ENCODE results near the gene TULP1. TPM values are rescaled to one million over a fixed set of nuclear protein-coding genes. Genes with fewer than 3 reads are reported as not detected.
A peak's percentile ranks its signal among the peaks of the same experiment; 100 is the strongest.

Gene TULP1
- total and polyA plus RNA-seq, 5 donors from 2014 or later, result not detected

GRCh38 chr6:35495258-35496035 lies 17.2 kb downstream of the TULP1 start:
- Histone ChIP-seq H3K9me3 (ENCODE audit: control insufficient read depth in 2 of 2, low read length in 2 of 2) (no peaks in the 10 kb centered on the region), H3K4me1 (ENCODE audit: control insufficient read depth, insufficient read depth, low read length, poor library complexity, severe bottlenecking) (peaks cover 17% of the 10 kb centered on the region), H3K27me3 (ENCODE audit: control insufficient read depth, insufficient read depth, low read length) (peaks cover 10% of the 10 kb centered on the region), H3K27ac (ENCODE audit: insufficient read depth, low read length, poor library complexity, severe bottlenecking) (no peak overlapping the region), H3K36me3 (ENCODE audit: control insufficient read depth, insufficient read depth, low read length) (no peaks in the 10 kb centered on the region), H3K4me3 (ENCODE audit: low read depth, low read length) (no peak overlapping the region)
- peaks cover 28% of the 10 kb centered on the region for H3K27me3 Mint-ChIP-seq
- peaks cover 0 to 27% (median 5%) of the 10 kb centered on the region in 4 donors for H3K4me1 Mint-ChIP-seq
- DNase-seq, result no peak
- no peak for ATAC-seq (ENCODE audit: low read depth in 2 of 2)
- H3K36me3 Mint-ChIP-seq, result no peaks in the 10 kb centered on the region
- H3K4me3 Mint-ChIP-seq, result peak overlapping the region; percentile 81 to 90 (median 84)
- H3K9me3 Mint-ChIP-seq, result peaks cover 0 to 2% (median 0%) of the 10 kb centered on the region in 7 donors
- peak overlapping the region in 1 of 3 donors; percentile 47 for H3K27ac Mint-ChIP-seq

- H3K4me1 ChIP-seq (ENCODE audit: control insufficient read depth, insufficient read depth, low read length, poor library complexity, severe bottlenecking), result peaks cover 17% of the 10 kb centered on the region
- H3K36me3 Mint-ChIP-seq, result no peaks in the 10 kb centered on the region
- peaks cover 20% of the 10 kb centered on the region for H3K27me3 Mint-ChIP-seq
- H3K4me3 Mint-ChIP-seq, result peak overlapping the region in 3 of 4 donors; percentile 26 to 53 (median 32)
- ATAC-seq (ENCODE audit: low read depth in 2 of 2) (no peak), DNase-seq (no peak)
- peaks cover 0 to 2% (median 0%) of the 10 kb centered on the region in 7 donors for H3K9me3 Mint-ChIP-seq
- H3K36me3 ChIP-seq (ENCODE audit: control insufficient read depth, insufficient read depth, low read length), result no peaks in the 10 kb centered on the region
- no peak overlapping the region for H3K27ac ChIP-seq (ENCODE audit: insufficient read depth, low read length, poor library complexity, severe bottlenecking)
- H3K4me3 ChIP-seq (ENCODE audit: low read depth, low read length), result no peak overlapping the region
- H3K4me1 Mint-ChIP-seq, result peaks cover 0 to 27% (median 4%) of the 10 kb centered on the region in 4 donors
- H3K9me3 ChIP-seq (ENCODE audit: control insufficient read depth in 2 of 2, low read length in 2 of 2), result no peaks in the 10 kb centered on the region
- H3K27me3 ChIP-seq (ENCODE audit: control insufficient read depth, insufficient read depth, low read length), result peaks cover 7% of the 10 kb centered on the region
- peak overlapping the region in 1 of 3 donors; percentile 47 for H3K27ac Mint-ChIP-seq
Measured at GRCh38 chr6:35494161-35494563, 18.5 kb downstream of the TULP1 start.

- peaks cover 0 to under 1% (median 0%) of the 10 kb centered on the region in 7 donors for H3K9me3 Mint-ChIP-seq
- DNase-seq (no peak), ATAC-seq (ENCODE audit: low read depth in 2 of 2) (no peak)
- H3K9me3 ChIP-seq (ENCODE audit: control insufficient read depth in 2 of 2, low read length in 2 of 2), result no peaks in the 10 kb centered on the region
- no peaks in the 10 kb centered on the region for H3K36me3 Mint-ChIP-seq
- H3K27ac ChIP-seq (ENCODE audit: insufficient read depth, low read length, poor library complexity, severe bottlenecking), result no peak overlapping the region
- peaks cover 0 to 23% (median 2%) of the 10 kb centered on the region in 4 donors for H3K4me1 Mint-ChIP-seq
- no peak overlapping the region for H3K4me3 ChIP-seq (ENCODE audit: low read depth, low read length)
- H3K4me3 Mint-ChIP-seq, result peak overlapping the region in 2 of 4 donors; percentile 53 to 54
- peak overlapping the region in 1 of 3 donors; percentile 36 for H3K27ac Mint-ChIP-seq
- H3K27me3 Mint-ChIP-seq, result peaks cover 13% of the 10 kb centered on the region
- no peaks in the 10 kb centered on the region for H3K36me3 ChIP-seq (ENCODE audit: control insufficient read depth, insufficient read depth, low read length)
- peaks cover 2% of the 10 kb centered on the region for H3K27me3 ChIP-seq (ENCODE audit: control insufficient read depth, insufficient read depth, low read length)
- peaks cover 17% of the 10 kb centered on the region for H3K4me1 ChIP-seq (ENCODE audit: control insufficient read depth, insufficient read depth, low read length, poor library complexity, severe bottlenecking)
Measured at GRCh38 chr6:35493307-35493983, 19.3 kb downstream of the TULP1 start.

GRCh38 chr6:35492974-35493284 lies 19.8 kb downstream of the TULP1 start:
- no peak for DNase-seq
- Mint-ChIP-seq H3K4me1 (peaks cover 0 to 20% (median 1%) of the 10 kb centered on the region in 4 donors), H3K9me3 (no peaks in the 10 kb centered on the region), H3K27ac (peak overlapping the region in 2 of 3 donors; percentile 36 to 43), H3K36me3 (no peaks in the 10 kb centered on the region), H3K27me3 (peaks cover 10% of the 10 kb centered on the region), H3K4me3 (peak overlapping the region in 1 of 4 donors; percentile 8)
- no peak overlapping the region for H3K27ac ChIP-seq (ENCODE audit: insufficient read depth, low read length, poor library complexity, severe bottlenecking)
- peaks cover 2% of the 10 kb centered on the region for H3K27me3 ChIP-seq (ENCODE audit: control insufficient read depth, insufficient read depth, low read length)
- ATAC-seq (ENCODE audit: low read depth in 2 of 2), result no peak
- H3K9me3 ChIP-seq (ENCODE audit: control insufficient read depth in 2 of 2, low read length in 2 of 2), result no peaks in the 10 kb centered on the region
- H3K4me3 ChIP-seq (ENCODE audit: low read depth, low read length), result no peak overlapping the region
- H3K36me3 ChIP-seq (ENCODE audit: control insufficient read depth, insufficient read depth, low read length), result no peaks in the 10 kb centered on the region
- peaks cover 13% of the 10 kb centered on the region for H3K4me1 ChIP-seq (ENCODE audit: control insufficient read depth, insufficient read depth, low read length, poor library complexity, severe bottlenecking)

DNA sequence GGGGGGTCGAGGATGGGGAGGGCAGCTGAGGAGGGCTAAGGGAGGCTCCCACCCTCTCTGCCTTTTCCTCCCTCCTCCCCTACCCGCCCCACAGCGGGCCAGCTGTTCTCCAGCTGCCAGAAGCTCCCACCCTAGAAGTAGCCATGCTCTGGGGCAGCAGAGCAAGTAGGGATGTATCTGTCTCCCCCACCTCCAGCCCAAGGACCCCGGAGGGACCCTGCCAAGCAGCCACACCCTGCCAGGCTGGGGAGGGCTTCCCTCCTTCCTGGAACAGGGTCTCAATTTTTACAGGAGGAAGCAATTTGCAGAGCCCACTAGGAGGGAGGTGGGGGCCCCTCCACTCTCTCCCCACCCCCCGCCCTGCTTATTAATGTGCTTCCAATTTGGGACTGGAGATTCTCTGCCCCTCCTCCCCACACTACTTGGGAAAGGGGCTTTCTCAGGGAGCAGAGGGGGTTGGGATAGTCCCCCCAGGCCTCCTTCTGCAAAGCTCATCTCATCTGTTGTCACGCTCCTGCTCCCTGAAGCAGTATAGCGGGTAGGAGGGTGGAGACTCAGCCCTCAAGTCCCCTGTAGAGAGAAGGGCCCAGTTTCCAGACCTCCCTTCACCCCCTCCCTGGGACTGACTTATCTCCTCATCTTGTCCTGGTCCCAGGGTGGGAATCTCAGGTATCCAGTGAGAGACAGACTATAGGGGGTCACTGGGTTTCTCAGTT lies 20.3 kb downstream of the TULP1 start:
- Histone ChIP-seq H3K4me1 (ENCODE audit: control insufficient read depth, insufficient read depth, low read length, poor library complexity, severe bottlenecking) (peaks cover 8% of the 10 kb centered on the region), H3K9me3 (ENCODE audit: control insufficient read depth in 2 of 2, low read length in 2 of 2) (no peaks in the 10 kb centered on the region), H3K27me3 (ENCODE audit: control insufficient read depth, insufficient read depth, low read length) (peaks cover 2% of the 10 kb centered on the region), H3K27ac (ENCODE audit: insufficient read depth, low read length, poor library complexity, severe bottlenecking) (no peak overlapping the region), H3K4me3 (ENCODE audit: low read depth, low read length) (no peak overlapping the region), H3K36me3 (ENCODE audit: control insufficient read depth, insufficient read depth, low read length) (no peaks in the 10 kb centered on the region)
- peaks cover 10% of the 10 kb centered on the region for H3K27me3 Mint-ChIP-seq
- ATAC-seq (ENCODE audit: low read depth in 2 of 2) (no peak), DNase-seq (no peak)
- H3K27ac Mint-ChIP-seq, result peak overlapping the region in 2 of 3 donors; percentile 36 to 43
- no peaks in the 10 kb centered on the region for H3K9me3 Mint-ChIP-seq
- no peaks in the 10 kb centered on the region for H3K36me3 Mint-ChIP-seq
- no peak overlapping the region for H3K4me3 Mint-ChIP-seq
- peaks cover 0 to 20% (median 1%) of the 10 kb centered on the region in 4 donors for H3K4me1 Mint-ChIP-seq

- Mint-ChIP-seq H3K9me3 (no peaks in the 10 kb centered on the region), H3K4me3 (no peak overlapping the region), H3K36me3 (no peaks in the 10 kb centered on the region), H3K27ac (no peak overlapping the region), H3K4me1 (peaks cover 0 to 20% (median 1%) of the 10 kb centered on the region in 4 donors), H3K27me3 (peaks cover 10% of the 10 kb centered on the region)
- no peak for DNase-seq
- H3K4me3 ChIP-seq (ENCODE audit: low read depth, low read length), result no peak overlapping the region
- H3K27me3 ChIP-seq (ENCODE audit: control insufficient read depth, insufficient read depth, low read length), result peaks cover 2% of the 10 kb centered on the region
- H3K36me3 ChIP-seq (ENCODE audit: control insufficient read depth, insufficient read depth, low read length), result no peaks in the 10 kb centered on the region
- no peaks in the 10 kb centered on the region for H3K9me3 ChIP-seq (ENCODE audit: control insufficient read depth in 2 of 2, low read length in 2 of 2)
- H3K4me1 ChIP-seq (ENCODE audit: control insufficient read depth, insufficient read depth, low read length, poor library complexity, severe bottlenecking), result peaks cover 5% of the 10 kb centered on the region
- no peak overlapping the region for H3K27ac ChIP-seq (ENCODE audit: insufficient read depth, low read length, poor library complexity, severe bottlenecking)
- ATAC-seq (ENCODE audit: low read depth in 2 of 2), result no peak
Measured at GRCh38 chr6:35491558-35492257, 21.0 kb downstream of the TULP1 start.

GRCh38 chr6:35490821-35491557 lies 21.7 kb downstream of the TULP1 start:
- ATAC-seq (ENCODE audit: low read depth in 2 of 2) (no peak), DNase-seq (no peak)
- Histone ChIP-seq H3K36me3 (ENCODE audit: control insufficient read depth, insufficient read depth, low read length) (no peaks in the 10 kb centered on the region), H3K4me3 (ENCODE audit: low read depth, low read length) (no peak overlapping the region), H3K4me1 (ENCODE audit: control insufficient read depth, insufficient read depth, low read length, poor library complexity, severe bottlenecking) (no peaks in the 10 kb centered on the region), H3K9me3 (ENCODE audit: control insufficient read depth in 2 of 2, low read length in 2 of 2) (no peaks in the 10 kb centered on the region), H3K27ac (ENCODE audit: insufficient read depth, low read length, poor library complexity, severe bottlenecking) (no peak overlapping the region), H3K27me3 (ENCODE audit: control insufficient read depth, insufficient read depth, low read length) (peaks cover 2% of the 10 kb centered on the region)
- Mint-ChIP-seq H3K9me3 (no peaks in the 10 kb centered on the region), H3K27me3 (peaks cover 10% of the 10 kb centered on the region), H3K36me3 (no peaks in the 10 kb centered on the region), H3K4me1 (peaks cover 0 to 19% (median 1%) of the 10 kb centered on the region in 4 donors), H3K4me3 (no peak overlapping the region), H3K27ac (no peak overlapping the region)

All from CD4-positive, CD25-positive, alpha-beta regulatory T cell (primary cell).